ENCODE results near the gene PSMD6.

- TF ChIP-seq EP300 (conservative IDR thresholded peaks at IDR 0.05; ENCODE audit: poor library complexity, severe bottlenecking) (no peak), CTCF (IDR thresholded peaks at IDR 0.05; ENCODE audit: poor library complexity, severe bottlenecking) (no peak), TAF1 (IDR thresholded peaks at IDR 0.05; ENCODE audit: low read depth) (no peak), EZH2 (IDR thresholded peaks at IDR 0.05; ENCODE audit: borderline replicate concordance, insufficient read depth, low read length, poor library complexity, severe bottlenecking) (no peak), POLR2AphosphoS5 (IDR thresholded peaks at IDR 0.05) (no peak), REST (IDR thresholded peaks at IDR 0.05; ENCODE audit: borderline replicate concordance) (no peak), RAD21 (conservative IDR thresholded peaks at IDR 0.05) (no peak), MXI1 (conservative IDR thresholded peaks at IDR 0.05; ENCODE audit: poor library complexity, severe bottlenecking) (no peak), SMC3 (conservative IDR thresholded peaks at IDR 0.05; ENCODE audit: poor library complexity) (no peak)
Observed at GRCh38 chr3:63970631-63971475, 52.4 kb downstream of the PSMD6 start.

All from neural cell (in vitro differentiated cells).